ENCODE results near the gene MACF1. TPM values are rescaled to one million over a fixed set of nuclear protein-coding genes. Genes with fewer than 3 reads are reported as not detected.

MACF1 gene
- total and polyA plus RNA-seq, 4 donors: 69.1 to 966 (median 233) TPM

- DNase-seq (peak in 2 of 3 donors; percentile 37 to 40), ATAC-seq (ENCODE audit: insufficient read depth, low FRiP score) (no peak)
- Histone ChIP-seq H3K4me3 (no peak overlapping the region), H3K9me3 (ENCODE audit: control insufficient read depth in 4 of 4, insufficient read depth in 3 of 4, low read length in 3 of 4) (no peaks in the 10 kb centered on the region), H3K4me1 (ENCODE audit: control insufficient read depth in 5 of 5, insufficient read depth in 5 of 5, low read length in 5 of 5) (peaks cover 0 to 7% (median 0%) of the 10 kb centered on the region in 5 donors), H3K27me3 (ENCODE audit: control insufficient read depth in 3 of 3, insufficient read depth in 3 of 3, low read length in 2 of 3) (no peaks in the 10 kb centered on the region), H3K9ac (ENCODE audit: insufficient read depth in 1 of 2, low read length in 2 of 2) (no peak overlapping the region), H3K27ac (ENCODE audit: low read depth in 1 of 2, low read length in 1 of 2) (no peak overlapping the region), H3K36me3 (ENCODE audit: control insufficient read depth in 4 of 4, insufficient read depth in 4 of 4, low read length in 4 of 4) (no peaks in the 10 kb centered on the region)
- no peak for TF ChIP-seq CTCF (IDR thresholded peaks at IDR 0.05; ENCODE audit: control extremely low read depth, extremely low read depth)
- WGBS, 2 donors: 82 to 86% methylated on average over 14 of the region's 14 CpGs
These were observed 302.9 kb downstream of the MACF1 start for GRCh38 chr1:39507230-39507928.

DNA sequence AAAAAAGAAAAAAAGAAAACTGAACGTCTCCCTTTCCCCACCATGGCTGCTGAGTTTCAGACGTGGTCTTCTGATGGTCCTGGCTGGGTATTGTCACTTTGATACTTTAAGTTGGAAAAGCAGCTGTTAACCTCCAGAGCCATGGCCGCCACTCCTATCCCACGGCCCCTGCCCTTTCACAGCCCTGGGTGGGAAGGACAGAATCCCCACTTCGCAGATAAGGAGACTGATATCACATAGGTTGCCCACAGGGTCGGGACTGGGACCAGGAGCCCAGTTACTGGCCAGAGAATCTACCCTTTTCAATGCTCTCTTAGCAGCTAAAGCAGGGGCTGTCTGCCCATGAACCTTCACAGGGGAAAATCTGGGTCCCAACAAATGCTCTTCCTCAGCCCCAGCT is 303.8 kb downstream of the MACF1 start:
- Histone ChIP-seq H3K9me3 (ENCODE audit: control insufficient read depth in 4 of 4, insufficient read depth in 3 of 4, low read length in 3 of 4) (no peaks in the 10 kb centered on the region), H3K4me3 (no peak overlapping the region), H3K4me1 (ENCODE audit: control insufficient read depth in 5 of 5, insufficient read depth in 5 of 5, low read length in 5 of 5) (peaks cover 0 to 7% (median 0%) of the 10 kb centered on the region in 5 donors), H3K9ac (ENCODE audit: insufficient read depth in 1 of 2, low read length in 2 of 2) (no peak overlapping the region), H3K27me3 (ENCODE audit: control insufficient read depth in 3 of 3, insufficient read depth in 3 of 3, low read length in 2 of 3) (no peaks in the 10 kb centered on the region), H3K36me3 (ENCODE audit: control insufficient read depth in 4 of 4, insufficient read depth in 4 of 4, low read length in 4 of 4) (no peaks in the 10 kb centered on the region), H3K27ac (ENCODE audit: low read depth in 1 of 2, low read length in 1 of 2) (no peak overlapping the region)
- no peak for TF ChIP-seq CTCF (IDR thresholded peaks at IDR 0.05; ENCODE audit: control extremely low read depth, extremely low read depth)
- 85 to 93% methylated on average over 6 of the region's 6 CpGs for WGBS, 2 donors
- ATAC-seq (ENCODE audit: insufficient read depth, low FRiP score) (no peak), DNase-seq (no peak)

GRCh38 chr1:39508857-39509305 is 304.4 kb downstream of the MACF1 start:
- WGBS, 2 donors: 61 to 76% methylated on average over 11 of the region's 11 CpGs
- Histone ChIP-seq H3K4me1 (ENCODE audit: control insufficient read depth in 5 of 5, insufficient read depth in 5 of 5, low read length in 5 of 5) (peaks cover 0 to 7% (median 0%) of the 10 kb centered on the region in 5 donors), H3K4me3 (no peak overlapping the region), H3K36me3 (ENCODE audit: control insufficient read depth in 4 of 4, insufficient read depth in 4 of 4, low read length in 4 of 4) (no peaks in the 10 kb centered on the region), H3K27me3 (ENCODE audit: control insufficient read depth in 3 of 3, insufficient read depth in 3 of 3, low read length in 2 of 3) (no peaks in the 10 kb centered on the region), H3K9me3 (ENCODE audit: control insufficient read depth in 4 of 4, insufficient read depth in 3 of 4, low read length in 3 of 4) (no peaks in the 10 kb centered on the region), H3K27ac (ENCODE audit: low read depth in 1 of 2, low read length in 1 of 2) (no peak overlapping the region), H3K9ac (ENCODE audit: insufficient read depth in 1 of 2, low read length in 2 of 2) (no peak overlapping the region)
- DNase-seq (no peak), ATAC-seq (ENCODE audit: insufficient read depth, low FRiP score) (peak; percentile 21)
- TF ChIP-seq CTCF (IDR thresholded peaks at IDR 0.05; ENCODE audit: control extremely low read depth, extremely low read depth): no peak
